WTC11 (cell line): ENCODE data around the gene ICA1. TPM values are rescaled to one million over a fixed set of nuclear protein-coding genes. Genes with fewer than 3 reads are reported as not detected.

Experiments
- ATAC-seq: fragments of 200-7000 bp; cut with Tn5 transposase; 2 replicates; pipeline ENCODE4 v1.10.0; 2021; ENCODE audit warnings: mild to moderate bottlenecking, moderate library complexity
- CTCF ChIA-PET: fragments of 300-600 bp; sonication (Branson Sonifier 250); formaldehyde crosslinking; loops from one replicate; lab custom pipeline; 2021; ENCODE audit warnings: antibody characterized with exemption; lab: Charles Lee
- POLR2A ChIA-PET: fragments of 350-600 bp; sonication (Branson Sonifier 250); formaldehyde crosslinking; loops from one replicate; lab custom pipeline; 2021; ENCODE audit warnings: antibody characterized with exemption; lab: Charles Lee
- DNase-seq: peaks from one replicate; pipeline ENCODE4 v3.0.0; 2021; ENCODE audit warnings: low spot score
- H3K27ac Mint-ChIP-seq: 2 replicates; pipeline ENCODE4 v1.8.0; 2021; ENCODE audit warnings: mixed read lengths
- H3K27me3 Mint-ChIP-seq: 2 replicates; pipeline ENCODE4 v1.8.0; 2021; ENCODE audit warnings: low read depth, mild to moderate bottlenecking, moderate library complexity, mixed read lengths
- H3K36me3 Mint-ChIP-seq: 2 replicates; pipeline ENCODE4 v1.8.0; 2021; ENCODE audit warnings: mixed read lengths
- H3K4me1 Mint-ChIP-seq: 2 replicates; pipeline ENCODE4 v1.8.0; 2022; ENCODE audit warnings: mixed read lengths
- H3K4me3 Mint-ChIP-seq: 2 replicates; pipeline ENCODE4 v1.8.0; 2021; ENCODE audit warnings: mild to moderate bottlenecking, moderate library complexity, mixed read lengths
- H3K9me3 Mint-ChIP-seq: 2 replicates; pipeline ENCODE4 v1.8.0; 2021; ENCODE audit warnings: mixed read lengths
- ATF1 ChIP-seq: sonication (generic); formaldehyde crosslinking; IDR thresholded peaks from 2 replicates; pipeline ENCODE4 v1.8.1; 2023; ENCODE audit warnings: mild to moderate bottlenecking, moderate library complexity, missing genetic modification reagents
- CREB1 ChIP-seq: sonication (generic); formaldehyde crosslinking; IDR thresholded peaks from 2 replicates; pipeline ENCODE4 v1.8.0; 2023; ENCODE audit warnings: mild to moderate bottlenecking, missing genetic modification reagents
- CREM ChIP-seq: sonication (generic); formaldehyde crosslinking; IDR thresholded peaks from 2 replicates; pipeline ENCODE4 v1.8.1; 2022; ENCODE audit warnings: mild to moderate bottlenecking, missing genetic modification reagents, moderate library complexity
- GRHL2 ChIP-seq: fragments of 250-450 bp; sonication (Bioruptor Pico); IDR thresholded peaks from 2 replicates; pipeline ENCODE4 v1.8.0; 2022; ENCODE audit warnings: mild to moderate bottlenecking, moderate library complexity; ENCODE audit not compliant: insufficient replicate concordance, severe bottlenecking
- HMGA2 ChIP-seq: fragments of 250-450 bp; sonication (Bioruptor Pico); IDR thresholded peaks from 2 replicates; pipeline ENCODE4 v1.4.0; 2021; ENCODE audit warnings: mild to moderate bottlenecking, moderate library complexity
- KAT7 ChIP-seq: sonication (generic); formaldehyde crosslinking; IDR thresholded peaks from 2 replicates; pipeline ENCODE4 v1.8.1; 2023; ENCODE audit warnings: missing genetic modification reagents, mild to moderate bottlenecking, borderline replicate concordance
- RORB ChIP-seq: fragments of 250-450 bp; sonication (Bioruptor Pico); IDR thresholded peaks from 2 replicates; pipeline ENCODE4 v1.9.0; 2021; ENCODE audit warnings: mild to moderate bottlenecking
- STAT6 ChIP-seq: sonication (generic); formaldehyde crosslinking; conservative IDR thresholded peaks from 2 replicates; pipeline ENCODE4 v1.8.1; 2023; ENCODE audit warnings: mild to moderate bottlenecking, low read depth, missing genetic modification reagents, moderate library complexity
- TEAD1 ChIP-seq: sonication (generic); formaldehyde crosslinking; IDR thresholded peaks from 2 replicates; pipeline ENCODE4 v1.8.0; 2022; ENCODE audit warnings: mild to moderate bottlenecking, missing genetic modification reagents
- TP53 ChIP-seq: sonication (generic); formaldehyde crosslinking; IDR thresholded peaks from 2 replicates; pipeline ENCODE4 v1.8.1; 2023; ENCODE audit warnings: mild to moderate bottlenecking, missing genetic modification reagents
- USF2 ChIP-seq: sonication (generic); formaldehyde crosslinking; IDR thresholded peaks from 2 replicates; pipeline ENCODE4 v1.8.1; 2023; ENCODE audit warnings: mild to moderate bottlenecking, missing genetic modification reagents, moderate library complexity
- ZBTB43 ChIP-seq: sonication (generic); formaldehyde crosslinking; IDR thresholded peaks from 2 replicates; pipeline ENCODE4 v1.8.1; 2023; ENCODE audit warnings: mild to moderate bottlenecking, missing genetic modification reagents
- ZNF396 ChIP-seq: fragments of 250-450 bp; sonication (Bioruptor Pico); IDR thresholded peaks from 2 replicates; pipeline ENCODE4 v1.8.0; 2021; ENCODE audit warnings: mild to moderate bottlenecking, moderate library complexity, borderline replicate concordance
- ZNF423 ChIP-seq: fragments of 250-450 bp; sonication (Bioruptor Pico); IDR thresholded peaks from 2 replicates; pipeline ENCODE4 v2.1.2; 2022; ENCODE audit warnings: mild to moderate bottlenecking, moderate library complexity
- total RNA-seq: library from RNA; stranded (reverse); gene quantifications from 3 replicates; pipeline ENCODE4 v1.2.3, GENCODE V29; 2021
- TF ChIP-seq, protein P1 (sequence below): sonication (generic); formaldehyde crosslinking; IDR thresholded peaks from 2 replicates; pipeline ENCODE4 v1.8.1; 2022; ENCODE audit warnings: mild to moderate bottlenecking, missing genetic modification reagents, moderate library complexity, borderline replicate concordance
- TF ChIP-seq, protein P2 (sequence below): sonication (generic); formaldehyde crosslinking; IDR thresholded peaks from 2 replicates; pipeline ENCODE4 v1.8.0; 2023; ENCODE audit warnings: missing genetic modification reagents, mild to moderate bottlenecking, borderline replicate concordance

Gene ICA1
- total RNA-seq, 1 experiment from 2014 or later, result 31.2 TPM

DNA sequence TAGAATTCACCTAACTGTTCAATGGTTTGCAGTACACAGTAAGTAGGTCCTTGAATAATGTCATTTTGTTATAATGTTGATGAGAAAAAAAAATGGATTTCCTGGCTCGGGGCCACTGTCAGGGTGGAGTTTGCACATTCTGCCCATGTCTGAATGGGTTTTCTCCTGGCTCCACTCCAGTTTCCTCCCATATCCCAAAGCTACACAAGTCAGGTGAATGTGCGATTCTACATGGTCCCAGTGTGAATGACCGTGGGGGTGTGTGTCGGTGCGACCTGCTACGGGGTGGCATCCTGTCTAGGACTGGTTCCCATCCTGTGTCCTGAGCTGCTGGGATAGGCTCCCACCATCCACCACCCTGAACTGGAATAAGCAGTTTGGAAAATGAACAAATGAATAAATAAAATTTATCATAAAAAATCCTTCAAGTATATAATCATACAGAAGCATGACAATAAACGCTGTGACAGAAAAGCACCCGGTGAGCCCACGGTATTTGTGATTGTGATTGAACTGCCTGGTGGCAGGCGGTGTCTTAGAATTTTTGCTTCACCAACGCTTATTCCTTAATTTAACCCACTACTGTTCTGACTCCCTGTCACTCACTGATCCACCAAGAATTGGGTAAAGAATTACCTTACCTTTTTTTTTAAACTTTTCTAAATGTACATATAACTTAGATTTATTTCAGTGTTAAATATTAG lies 114.1 kb downstream of the ICA1 start:
- ChIA-PET POLR2A (interaction anchor here (0.6 to 1.2 kb wide), 4 partner anchors 38 to 131 kb away, joined by 3 to 4 read pairs (median 3); no protein-coding TSS in a partner anchor), CTCF (no interaction called here)
- no peaks in the 10 kb centered on the region for H3K27me3 Mint-ChIP-seq
- no peak for ATAC-seq
- H3K4me1 Mint-ChIP-seq, result peaks cover 47% of the 10 kb centered on the region
- H3K36me3 Mint-ChIP-seq, result peaks cover 2% of the 10 kb centered on the region
- peaks cover 8% of the 10 kb centered on the region for H3K9me3 Mint-ChIP-seq
- H3K4me3 Mint-ChIP-seq, result no peak overlapping the region
- TF ChIP-seq GRHL2 (no peak), TP53 (no peak)
- H3K27ac Mint-ChIP-seq, result no peak overlapping the region
- no peak for DNase-seq

DNA sequence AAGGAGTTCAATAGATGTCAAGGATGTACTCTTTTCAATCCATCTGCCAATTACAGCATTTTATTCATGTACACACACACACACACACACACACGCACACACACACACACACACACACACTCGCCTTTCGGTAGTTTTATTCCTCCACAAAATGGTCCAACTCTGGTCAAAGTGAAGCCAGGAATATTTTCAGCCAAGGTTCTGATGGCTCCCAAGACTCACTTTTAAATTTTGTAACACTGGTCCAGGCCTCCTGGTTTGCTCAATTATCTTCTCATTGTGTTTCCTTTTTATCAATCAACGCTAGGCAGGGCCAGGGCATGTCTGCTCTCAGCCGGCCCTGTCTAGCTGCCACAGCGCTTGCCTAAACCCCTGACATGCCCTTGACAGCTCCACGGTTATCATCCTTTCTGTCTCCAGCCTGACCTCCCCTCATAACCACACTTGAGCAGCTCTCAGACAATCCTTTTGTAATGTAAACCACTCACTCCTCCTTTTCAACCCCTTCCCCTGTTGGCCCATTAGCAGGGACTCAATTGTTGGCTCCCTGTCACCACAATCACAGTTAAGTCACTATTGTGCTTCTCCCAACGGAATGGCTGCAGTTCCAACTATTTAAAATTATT lies 115.1 kb downstream of the ICA1 start:
- DNase-seq, result peak; percentile 19
- Mint-ChIP-seq H3K27ac (peak overlapping the region; percentile 86), H3K27me3 (no peaks in the 10 kb centered on the region), H3K36me3 (no peaks in the 10 kb centered on the region), H3K9me3 (no peaks in the 10 kb centered on the region)
- ATAC-seq, result peak; percentile 92
- POLR2A ChIA-PET, result interaction anchor here (0.7 to 1.2 kb wide), 2 partner anchors 62 to 130 kb away, joined by 3 to 4 read pairs; no protein-coding TSS in a partner anchor
- TF ChIP-seq ATF1, result no peak
- TF ChIP-seq, protein P1, sequence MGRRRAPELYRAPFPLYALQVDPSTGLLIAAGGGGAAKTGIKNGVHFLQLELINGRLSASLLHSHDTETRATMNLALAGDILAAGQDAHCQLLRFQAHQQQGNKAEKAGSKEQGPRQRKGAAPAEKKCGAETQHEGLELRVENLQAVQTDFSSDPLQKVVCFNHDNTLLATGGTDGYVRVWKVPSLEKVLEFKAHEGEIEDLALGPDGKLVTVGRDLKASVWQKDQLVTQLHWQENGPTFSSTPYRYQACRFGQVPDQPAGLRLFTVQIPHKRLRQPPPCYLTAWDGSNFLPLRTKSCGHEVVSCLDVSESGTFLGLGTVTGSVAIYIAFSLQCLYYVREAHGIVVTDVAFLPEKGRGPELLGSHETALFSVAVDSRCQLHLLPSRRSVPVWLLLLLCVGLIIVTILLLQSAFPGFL, result no peak
- no peak for TF ChIP-seq ZNF396 (CRISPR knock-in tag)
- no peak for TF ChIP-seq CREB1 (CRISPR knock-in tag)
- TF ChIP-seq ZBTB43 (CRISPR knock-in tag), result no peak
- no peak for TF ChIP-seq USF2
- TF ChIP-seq ZNF423, result no peak
- no peak for TF ChIP-seq TEAD1 (CRISPR knock-in tag)
- no peak for TF ChIP-seq GRHL2
- TF ChIP-seq STAT6 (CRISPR knock-in tag), result no peak
- no peak for TF ChIP-seq CREM (CRISPR knock-in tag)
- no peak for TF ChIP-seq HMGA2 (CRISPR knock-in tag)
- no peak for TF ChIP-seq KAT7 (CRISPR knock-in tag)
- TF ChIP-seq, protein P2, sequence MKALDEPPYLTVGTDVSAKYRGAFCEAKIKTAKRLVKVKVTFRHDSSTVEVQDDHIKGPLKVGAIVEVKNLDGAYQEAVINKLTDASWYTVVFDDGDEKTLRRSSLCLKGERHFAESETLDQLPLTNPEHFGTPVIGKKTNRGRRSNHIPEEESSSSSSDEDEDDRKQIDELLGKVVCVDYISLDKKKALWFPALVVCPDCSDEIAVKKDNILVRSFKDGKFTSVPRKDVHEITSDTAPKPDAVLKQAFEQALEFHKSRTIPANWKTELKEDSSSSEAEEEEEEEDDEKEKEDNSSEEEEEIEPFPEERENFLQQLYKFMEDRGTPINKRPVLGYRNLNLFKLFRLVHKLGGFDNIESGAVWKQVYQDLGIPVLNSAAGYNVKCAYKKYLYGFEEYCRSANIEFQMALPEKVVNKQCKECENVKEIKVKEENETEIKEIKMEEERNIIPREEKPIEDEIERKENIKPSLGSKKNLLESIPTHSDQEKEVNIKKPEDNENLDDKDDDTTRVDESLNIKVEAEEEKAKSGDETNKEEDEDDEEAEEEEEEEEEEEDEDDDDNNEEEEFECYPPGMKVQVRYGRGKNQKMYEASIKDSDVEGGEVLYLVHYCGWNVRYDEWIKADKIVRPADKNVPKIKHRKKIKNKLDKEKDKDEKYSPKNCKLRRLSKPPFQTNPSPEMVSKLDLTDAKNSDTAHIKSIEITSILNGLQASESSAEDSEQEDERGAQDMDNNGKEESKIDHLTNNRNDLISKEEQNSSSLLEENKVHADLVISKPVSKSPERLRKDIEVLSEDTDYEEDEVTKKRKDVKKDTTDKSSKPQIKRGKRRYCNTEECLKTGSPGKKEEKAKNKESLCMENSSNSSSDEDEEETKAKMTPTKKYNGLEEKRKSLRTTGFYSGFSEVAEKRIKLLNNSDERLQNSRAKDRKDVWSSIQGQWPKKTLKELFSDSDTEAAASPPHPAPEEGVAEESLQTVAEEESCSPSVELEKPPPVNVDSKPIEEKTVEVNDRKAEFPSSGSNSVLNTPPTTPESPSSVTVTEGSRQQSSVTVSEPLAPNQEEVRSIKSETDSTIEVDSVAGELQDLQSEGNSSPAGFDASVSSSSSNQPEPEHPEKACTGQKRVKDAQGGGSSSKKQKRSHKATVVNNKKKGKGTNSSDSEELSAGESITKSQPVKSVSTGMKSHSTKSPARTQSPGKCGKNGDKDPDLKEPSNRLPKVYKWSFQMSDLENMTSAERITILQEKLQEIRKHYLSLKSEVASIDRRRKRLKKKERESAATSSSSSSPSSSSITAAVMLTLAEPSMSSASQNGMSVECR (CRISPR knock-in tag), result no peak
- TF ChIP-seq RORB (CRISPR knock-in tag), result no peak
- TF ChIP-seq, all 79 proteins: peak for 0
- Mint-ChIP-seq H3K4me3 (no peak overlapping the region), H3K4me1 (peaks cover 47% of the 10 kb centered on the region)
- CTCF ChIA-PET, result interaction anchor here (1.1 kb wide), 1 partner anchor 466 kb away, joined by 3 read pairs; no protein-coding TSS in a partner anchor
